ENCODE measurements around the gene SLC1A7.

SLC1A7 gene

DNA sequence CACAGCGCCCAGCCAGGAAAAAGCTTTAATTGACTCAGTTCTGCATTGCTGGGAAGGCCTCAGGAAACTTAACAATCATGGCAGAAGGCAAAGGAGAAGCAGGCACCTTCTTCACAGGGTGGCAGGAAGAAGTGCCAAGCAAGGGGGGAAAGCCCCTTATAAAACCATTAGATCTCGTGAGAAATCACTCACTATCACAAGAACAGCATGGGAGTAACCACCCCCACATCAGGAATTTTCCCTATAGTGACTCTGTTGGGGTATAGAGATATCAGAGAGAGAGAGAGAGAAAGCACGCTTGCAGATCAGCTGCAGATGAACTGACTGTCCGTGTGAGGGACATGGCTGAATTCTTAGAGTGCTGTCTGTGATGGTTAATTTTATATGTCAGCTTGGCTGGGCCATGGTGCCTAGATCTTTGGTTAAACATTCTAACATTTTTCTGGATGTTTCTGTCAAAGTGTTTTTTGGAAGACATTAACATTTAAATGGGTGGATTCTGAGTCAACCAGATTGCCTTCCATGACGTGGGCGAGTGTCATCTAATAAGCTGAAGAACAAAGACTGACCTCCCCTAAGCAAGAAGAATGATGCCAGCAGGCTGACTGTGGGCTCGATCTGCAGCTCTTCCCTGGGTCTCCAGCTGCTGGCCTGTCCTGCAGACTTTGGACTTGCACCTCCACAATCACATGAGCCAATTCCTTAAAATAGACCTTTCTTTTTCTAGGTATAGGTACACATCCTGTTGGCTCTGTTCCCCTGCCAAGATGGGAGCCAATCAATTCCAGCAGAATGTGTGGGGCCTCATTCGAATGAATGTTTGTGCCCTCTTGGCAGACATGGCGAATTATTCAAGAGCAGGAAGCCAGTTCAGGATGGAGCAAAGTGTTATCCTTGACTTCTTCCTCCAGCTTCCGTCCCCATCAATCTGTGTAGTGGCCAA lies 32.8 kb upstream of the SLC1A7 start:
- 0 out of 2 replicates have a peak, but pooled peaks cover 5% of the 10 kb centered on the region for H3K27me3 ChIP-seq (ENCODE audit: insufficient read depth, low read length)
- no peak overlapping the region for H3K4me2 ChIP-seq (ENCODE audit: low read length)
- H3K36me3 ChIP-seq (ENCODE audit: insufficient read depth, low read length) = no peaks in the 10 kb centered on the region

DNA sequence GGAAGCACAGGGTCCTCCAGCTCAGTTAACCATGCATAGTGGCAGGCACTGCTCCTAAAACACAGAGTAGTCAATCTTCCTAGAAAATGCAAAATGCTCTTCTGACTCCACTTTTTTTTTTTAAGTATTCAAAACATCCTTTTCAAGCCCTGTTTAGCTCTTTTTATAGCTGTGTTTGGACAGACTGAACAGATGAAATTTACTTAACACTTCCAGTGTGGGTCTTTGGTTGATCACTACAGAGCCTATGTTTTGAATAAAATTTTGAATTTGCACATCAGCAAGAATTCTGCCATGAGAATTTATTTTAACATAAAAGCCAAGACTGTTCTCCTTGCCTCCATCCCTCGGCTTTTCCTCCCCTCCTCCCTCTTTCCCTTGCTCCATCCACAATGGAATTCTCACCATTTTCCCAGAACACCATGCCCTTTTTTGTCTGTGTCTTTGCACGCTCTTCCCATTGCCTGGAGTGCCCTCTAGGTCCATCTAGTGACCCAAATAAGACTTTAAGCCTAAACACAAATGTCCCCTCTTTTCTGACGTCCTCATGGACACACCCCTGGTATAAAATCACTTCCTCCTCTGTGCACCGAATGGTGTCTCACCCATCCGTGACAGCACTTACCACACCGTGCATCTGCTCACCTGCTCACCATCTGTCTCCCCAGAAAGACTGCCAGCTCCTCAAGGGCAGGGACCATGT lies 30.1 kb upstream of the SLC1A7 start:
- Histone ChIP-seq H3K9me3 (ENCODE audit: low read length) (no peaks in the 10 kb centered on the region), H4K20me1 (ENCODE audit: insufficient read depth, low read length) (no peaks in the 10 kb centered on the region), H3F3A (ENCODE audit: insufficient read depth, low read length) (no peaks in the 10 kb centered on the region), H3K27me3 (ENCODE audit: insufficient read depth, low read length) (no peaks in the 10 kb centered on the region), H3K79me2 (ENCODE audit: insufficient read depth, low read length) (no peaks in the 10 kb centered on the region), H2AFZ (ENCODE audit: low read length) (no peak overlapping the region), H3K4me2 (ENCODE audit: low read length) (no peak overlapping the region), H3K27ac (ENCODE audit: low read depth, low read length, poor library complexity, severe bottlenecking) (no peak overlapping the region), H3K9ac (ENCODE audit: low read length) (no peak overlapping the region), H3K4me1 (ENCODE audit: insufficient read depth, low read length, severe bottlenecking) (peaks cover 5% of the 10 kb centered on the region), H3K36me3 (ENCODE audit: insufficient read depth, low read length) (no peaks in the 10 kb centered on the region), H3K9me2 (ENCODE audit: low read depth, low read length) (no peaks in the 10 kb centered on the region), H3K4me3 (ENCODE audit: low read depth, low read length, poor library complexity, severe bottlenecking) (no peak overlapping the region)
- no peak for TF ChIP-seq EZH2 (IDR thresholded peaks at IDR 0.05; ENCODE audit: borderline replicate concordance, low read length)
- TF ChIP-seq, protein P1, sequence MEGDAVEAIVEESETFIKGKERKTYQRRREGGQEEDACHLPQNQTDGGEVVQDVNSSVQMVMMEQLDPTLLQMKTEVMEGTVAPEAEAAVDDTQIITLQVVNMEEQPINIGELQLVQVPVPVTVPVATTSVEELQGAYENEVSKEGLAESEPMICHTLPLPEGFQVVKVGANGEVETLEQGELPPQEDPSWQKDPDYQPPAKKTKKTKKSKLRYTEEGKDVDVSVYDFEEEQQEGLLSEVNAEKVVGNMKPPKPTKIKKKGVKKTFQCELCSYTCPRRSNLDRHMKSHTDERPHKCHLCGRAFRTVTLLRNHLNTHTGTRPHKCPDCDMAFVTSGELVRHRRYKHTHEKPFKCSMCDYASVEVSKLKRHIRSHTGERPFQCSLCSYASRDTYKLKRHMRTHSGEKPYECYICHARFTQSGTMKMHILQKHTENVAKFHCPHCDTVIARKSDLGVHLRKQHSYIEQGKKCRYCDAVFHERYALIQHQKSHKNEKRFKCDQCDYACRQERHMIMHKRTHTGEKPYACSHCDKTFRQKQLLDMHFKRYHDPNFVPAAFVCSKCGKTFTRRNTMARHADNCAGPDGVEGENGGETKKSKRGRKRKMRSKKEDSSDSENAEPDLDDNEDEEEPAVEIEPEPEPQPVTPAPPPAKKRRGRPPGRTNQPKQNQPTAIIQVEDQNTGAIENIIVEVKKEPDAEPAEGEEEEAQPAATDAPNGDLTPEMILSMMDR (IDR thresholded peaks at IDR 0.05; ENCODE audit: low read length) = no peak

More for the DNA sequence above, 32.8 kb upstream of the SLC1A7 start:
- Histone ChIP-seq H3K9me3 (ENCODE audit: low read length) (no peaks in the 10 kb centered on the region), H2AFZ (ENCODE audit: low read length) (no peak overlapping the region), H3K9me2 (ENCODE audit: low read depth, low read length) (no peaks in the 10 kb centered on the region), H3F3A (ENCODE audit: insufficient read depth, low read length) (no peaks in the 10 kb centered on the region), H3K79me2 (ENCODE audit: insufficient read depth, low read length) (no peaks in the 10 kb centered on the region), H3K4me1 (ENCODE audit: insufficient read depth, low read length, severe bottlenecking) (peaks cover 5% of the 10 kb centered on the region), H3K9ac (ENCODE audit: low read length) (no peak overlapping the region), H3K4me3 (ENCODE audit: low read depth, low read length, poor library complexity, severe bottlenecking) (no peak overlapping the region), H4K20me1 (ENCODE audit: insufficient read depth, low read length) (no peaks in the 10 kb centered on the region), H3K27ac (ENCODE audit: low read depth, low read length, poor library complexity, severe bottlenecking) (no peak overlapping the region)
- no peak for TF ChIP-seq EZH2 (IDR thresholded peaks at IDR 0.05; ENCODE audit: borderline replicate concordance, low read length)
- TF ChIP-seq, protein P1 (IDR thresholded peaks at IDR 0.05; ENCODE audit: low read length) = no peak

DNA sequence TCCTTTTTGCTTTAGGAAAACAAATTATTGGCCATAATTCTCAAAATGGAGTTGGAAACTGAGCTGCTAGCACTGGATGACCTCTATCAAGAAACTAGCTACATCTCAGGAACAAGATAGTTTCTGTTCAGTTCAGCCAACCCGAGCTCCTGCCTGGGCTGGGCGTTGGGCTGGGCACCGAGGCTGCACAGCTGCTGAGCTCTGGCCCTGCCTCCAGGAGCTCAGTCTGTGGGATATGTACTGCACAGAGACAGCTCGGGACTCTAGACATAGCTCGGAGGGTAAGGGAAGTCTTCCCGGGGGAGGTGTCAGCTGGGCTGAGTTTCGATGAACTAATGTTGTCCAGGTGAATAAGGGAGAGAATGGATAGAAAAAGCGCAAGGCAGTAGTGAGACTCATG lies 24.5 kb upstream of the SLC1A7 start:
- H3K27ac ChIP-seq (ENCODE audit: low read depth, low read length, poor library complexity, severe bottlenecking) = no peak overlapping the region
- no peaks in the 10 kb centered on the region for H3K79me2 ChIP-seq (ENCODE audit: insufficient read depth, low read length)
- no peaks in the 10 kb centered on the region for H3K9me2 ChIP-seq (ENCODE audit: low read depth, low read length)
- no peak overlapping the region for H2AFZ ChIP-seq (ENCODE audit: low read length)
- H3K27me3 ChIP-seq (ENCODE audit: insufficient read depth, low read length) = no peaks in the 10 kb centered on the region; the same call in 1 of the 2 replicates
- no peaks in the 10 kb centered on the region for H3K4me1 ChIP-seq (ENCODE audit: insufficient read depth, low read length, severe bottlenecking)
- H3F3A ChIP-seq (ENCODE audit: insufficient read depth, low read length) = no peaks in the 10 kb centered on the region
- H3K9me3 ChIP-seq (ENCODE audit: low read length) = no peaks in the 10 kb centered on the region
- no peak overlapping the region for H3K4me2 ChIP-seq (ENCODE audit: low read length)
- no peaks in the 10 kb centered on the region for H4K20me1 ChIP-seq (ENCODE audit: insufficient read depth, low read length)
- H3K4me3 ChIP-seq (ENCODE audit: low read depth, low read length, poor library complexity, severe bottlenecking) = no peak overlapping the region
- TF ChIP-seq, protein P1 (IDR thresholded peaks at IDR 0.05; ENCODE audit: low read length) = no peak
- TF ChIP-seq EZH2 (IDR thresholded peaks at IDR 0.05; ENCODE audit: borderline replicate concordance, low read length) = no peak
- H3K9ac ChIP-seq (ENCODE audit: low read length) = no peak overlapping the region
- H3K36me3 ChIP-seq (ENCODE audit: insufficient read depth, low read length) = no peaks in the 10 kb centered on the region

Data from OCI-LY1 (cell line).